GM20000 (cell line): ENCODE measurements around the gene SPANXN4.
A peak's percentile ranks its signal among the peaks of the same experiment; 100 is the strongest.

Experiments
- DNase-seq: peaks from one replicate; pipeline ENCODE4 v3.0.0; 2012; ENCODE audit warnings: low spot score
- TF ChIP-seq, protein P1 (sequence below): IDR thresholded peaks from 2 replicates; pipeline ENCODE4 v1.5.1; 2012; ENCODE audit warnings: mild to moderate bottlenecking, control low read depth; ENCODE audit errors: extremely low read depth, missing control alignments

SPANXN4 gene, protein sequence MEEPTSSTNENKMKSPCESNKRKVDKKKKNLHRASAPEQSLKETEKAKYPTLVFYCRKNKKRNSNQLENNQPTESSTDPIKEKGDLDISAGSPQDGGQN

DNA sequence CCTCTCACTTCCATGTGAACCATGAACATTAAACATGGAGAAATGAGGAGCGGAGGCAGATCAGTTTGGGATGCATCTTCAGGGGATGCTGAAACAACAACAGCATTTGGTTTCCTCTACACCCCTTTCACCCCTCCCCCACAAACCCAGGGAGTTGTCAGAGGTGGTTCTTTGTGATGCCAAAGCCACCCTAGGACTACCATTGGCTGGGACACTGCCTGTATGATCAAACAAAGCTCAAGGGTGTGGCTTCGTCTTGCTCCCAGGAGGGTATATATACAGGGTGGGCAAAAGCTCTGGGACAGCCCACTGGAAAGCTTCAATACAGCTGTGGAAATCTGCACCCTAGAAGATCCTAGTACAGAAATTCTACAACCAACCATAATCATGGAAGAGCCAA, at the start of gene SPANXN4:
Gene SPANXN4, plus strand, starts transcription at position 301 of the 400 bp plus-strand sequence. Its CDS starts 87 bp downstream, at position 388.
- no peak for DNase-seq
- TF ChIP-seq, protein P1, sequence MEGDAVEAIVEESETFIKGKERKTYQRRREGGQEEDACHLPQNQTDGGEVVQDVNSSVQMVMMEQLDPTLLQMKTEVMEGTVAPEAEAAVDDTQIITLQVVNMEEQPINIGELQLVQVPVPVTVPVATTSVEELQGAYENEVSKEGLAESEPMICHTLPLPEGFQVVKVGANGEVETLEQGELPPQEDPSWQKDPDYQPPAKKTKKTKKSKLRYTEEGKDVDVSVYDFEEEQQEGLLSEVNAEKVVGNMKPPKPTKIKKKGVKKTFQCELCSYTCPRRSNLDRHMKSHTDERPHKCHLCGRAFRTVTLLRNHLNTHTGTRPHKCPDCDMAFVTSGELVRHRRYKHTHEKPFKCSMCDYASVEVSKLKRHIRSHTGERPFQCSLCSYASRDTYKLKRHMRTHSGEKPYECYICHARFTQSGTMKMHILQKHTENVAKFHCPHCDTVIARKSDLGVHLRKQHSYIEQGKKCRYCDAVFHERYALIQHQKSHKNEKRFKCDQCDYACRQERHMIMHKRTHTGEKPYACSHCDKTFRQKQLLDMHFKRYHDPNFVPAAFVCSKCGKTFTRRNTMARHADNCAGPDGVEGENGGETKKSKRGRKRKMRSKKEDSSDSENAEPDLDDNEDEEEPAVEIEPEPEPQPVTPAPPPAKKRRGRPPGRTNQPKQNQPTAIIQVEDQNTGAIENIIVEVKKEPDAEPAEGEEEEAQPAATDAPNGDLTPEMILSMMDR = no peak

DNA sequence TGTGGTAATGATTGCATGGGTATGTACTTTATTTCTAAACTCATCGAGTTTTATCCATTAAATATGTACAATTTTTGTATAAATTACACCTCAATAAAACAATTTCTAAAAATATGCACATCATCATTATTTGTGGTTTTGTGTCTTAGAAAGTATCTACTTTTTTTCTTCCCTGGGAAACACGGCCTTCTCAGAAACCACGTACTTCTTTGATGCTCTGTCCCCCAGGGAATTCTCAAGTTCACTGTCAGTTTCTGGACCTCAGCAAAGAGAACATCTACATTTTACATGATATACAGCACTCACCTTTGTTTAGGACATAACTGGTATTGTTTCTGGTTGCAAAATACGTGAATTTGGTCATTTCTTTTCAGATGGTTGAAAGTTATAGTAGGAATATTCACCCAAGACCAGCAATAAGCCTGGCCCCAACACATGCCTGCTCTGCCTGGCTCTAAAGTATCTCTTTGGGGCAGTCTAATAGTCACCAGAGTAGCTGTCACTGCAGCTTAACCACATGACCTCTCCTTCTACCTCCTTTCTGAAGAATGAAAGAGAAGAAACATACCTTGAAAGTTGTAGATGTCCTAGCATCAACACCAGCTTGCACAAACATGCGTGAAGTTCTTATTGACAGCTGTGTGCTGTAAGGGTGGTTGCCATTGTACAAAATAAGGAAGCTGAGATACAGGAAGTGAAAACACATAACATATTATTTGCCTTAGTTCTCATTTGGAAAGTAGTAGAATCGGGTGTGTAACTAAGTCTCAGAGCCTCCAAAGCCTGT, 48.4 kb upstream of the SPANXN4 start:
- DNase-seq = peak; percentile 26
- TF ChIP-seq, protein P1 = no peak

DNA sequence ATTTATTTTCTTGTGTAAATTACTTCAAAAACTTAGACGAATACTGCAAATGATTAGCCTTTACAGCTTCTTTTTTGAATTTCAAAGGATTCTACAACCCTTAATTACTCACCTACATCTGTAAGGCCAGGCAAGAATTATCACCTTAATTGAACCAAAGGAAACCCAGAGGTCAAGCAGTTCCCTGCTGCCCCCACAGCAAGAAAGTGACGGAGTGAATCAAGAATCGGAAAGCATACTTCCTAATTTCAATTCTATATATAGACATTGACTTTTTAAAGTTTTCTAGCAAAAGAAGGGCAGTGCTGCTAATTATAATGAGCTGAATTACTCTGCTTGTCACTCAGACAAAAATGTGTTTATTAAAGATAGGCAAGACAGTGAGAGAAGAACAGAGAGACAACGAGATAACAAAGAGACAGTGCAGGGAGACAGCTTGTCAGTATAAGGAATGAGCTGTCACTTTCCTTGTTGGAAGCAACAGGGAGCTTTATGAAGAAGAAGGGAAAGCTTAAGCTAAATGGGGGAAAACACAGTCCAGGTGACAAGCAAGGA, 47.5 kb upstream of the SPANXN4 start:
- DNase-seq = peak; percentile 3
- TF ChIP-seq, protein P1 = no peak

DNA sequence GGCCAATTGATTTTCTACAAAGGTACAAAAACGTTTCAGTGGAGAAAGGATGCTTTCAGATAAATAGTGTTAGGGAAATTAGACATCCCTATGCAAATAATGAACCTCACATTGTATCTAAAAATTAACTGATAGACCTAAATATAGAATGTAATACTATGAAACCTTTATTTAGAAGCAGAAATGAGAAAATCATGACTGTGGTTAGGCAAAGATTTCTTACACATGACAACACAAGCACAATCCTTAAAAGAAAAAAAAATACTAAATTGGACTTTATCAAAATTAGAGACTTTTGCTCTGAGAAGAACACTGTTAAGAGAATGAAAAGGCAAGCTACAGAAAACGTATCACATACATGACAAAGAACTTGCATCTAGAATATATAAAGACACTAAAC, 43.0 kb upstream of the SPANXN4 start:
- DNase-seq = no peak
- TF ChIP-seq, protein P1 = no peak

DNA sequence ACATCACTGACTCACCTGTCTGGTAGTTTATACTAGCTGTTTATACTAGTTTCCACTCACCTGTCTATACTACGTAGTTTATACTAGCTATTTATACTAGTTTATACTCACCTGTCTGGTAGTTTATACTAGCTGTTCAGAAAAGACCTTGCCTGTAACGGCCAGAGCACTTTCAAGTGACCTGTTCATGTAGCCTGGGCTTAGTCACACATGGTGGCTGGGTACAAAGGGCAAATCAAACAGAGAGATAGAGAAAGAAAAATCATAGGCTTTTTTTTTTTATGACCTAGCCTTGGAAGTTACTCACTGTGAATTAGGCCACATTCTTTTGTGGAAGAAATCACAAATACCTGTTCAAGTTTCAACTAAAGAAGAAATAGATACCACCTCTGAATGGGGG, 30.7 kb upstream of the SPANXN4 start:
- TF ChIP-seq, protein P1 = no peak
- DNase-seq = no peak

DNA sequence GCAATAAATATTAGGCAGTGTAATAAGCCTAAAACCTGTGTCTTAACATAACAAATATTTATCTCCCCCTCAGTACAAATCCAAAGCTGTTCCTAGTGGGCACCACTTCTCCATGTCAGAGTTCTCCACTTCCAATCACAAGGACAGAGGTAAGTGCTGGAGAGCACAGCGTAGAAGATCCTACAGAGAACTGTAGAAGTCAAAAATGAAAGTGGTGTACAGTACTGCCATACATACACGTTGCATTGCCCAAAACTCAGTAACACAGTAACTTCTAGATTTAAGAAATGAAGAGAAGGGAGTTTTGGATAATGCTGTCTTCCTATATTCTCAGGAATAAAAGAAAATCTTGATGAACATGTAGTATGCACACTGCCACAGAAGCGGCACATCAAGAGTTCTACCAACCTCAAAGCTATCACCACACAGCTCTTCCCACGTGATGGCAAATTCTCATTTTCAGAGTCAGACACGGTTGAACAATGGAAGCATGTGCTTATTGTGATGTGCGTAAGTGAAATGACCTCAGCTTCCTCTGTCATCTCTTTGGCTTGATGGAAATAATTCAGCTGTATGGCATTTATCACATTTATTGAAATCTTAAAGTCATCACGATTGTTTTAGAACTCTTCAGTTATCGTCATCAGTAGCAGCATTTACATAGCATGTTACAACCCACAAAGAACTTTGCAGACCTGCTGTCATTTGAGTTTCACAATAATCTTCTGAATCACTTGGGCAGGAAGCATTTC, 27.1 kb upstream of the SPANXN4 start:
- no peak for DNase-seq
- TF ChIP-seq, protein P1 = no peak
